ENCODE measurements around the gene PIK3CD. TPM values are rescaled to one million over a fixed set of nuclear protein-coding genes. Genes with fewer than 3 reads are reported as not detected.

PIK3CD gene
- total and polyA plus RNA-seq, 2 donors (not counting 3 experiments of a cell fraction or from before 2014, with no cell fraction given): 3.5 to 5.2 TPM

DNA sequence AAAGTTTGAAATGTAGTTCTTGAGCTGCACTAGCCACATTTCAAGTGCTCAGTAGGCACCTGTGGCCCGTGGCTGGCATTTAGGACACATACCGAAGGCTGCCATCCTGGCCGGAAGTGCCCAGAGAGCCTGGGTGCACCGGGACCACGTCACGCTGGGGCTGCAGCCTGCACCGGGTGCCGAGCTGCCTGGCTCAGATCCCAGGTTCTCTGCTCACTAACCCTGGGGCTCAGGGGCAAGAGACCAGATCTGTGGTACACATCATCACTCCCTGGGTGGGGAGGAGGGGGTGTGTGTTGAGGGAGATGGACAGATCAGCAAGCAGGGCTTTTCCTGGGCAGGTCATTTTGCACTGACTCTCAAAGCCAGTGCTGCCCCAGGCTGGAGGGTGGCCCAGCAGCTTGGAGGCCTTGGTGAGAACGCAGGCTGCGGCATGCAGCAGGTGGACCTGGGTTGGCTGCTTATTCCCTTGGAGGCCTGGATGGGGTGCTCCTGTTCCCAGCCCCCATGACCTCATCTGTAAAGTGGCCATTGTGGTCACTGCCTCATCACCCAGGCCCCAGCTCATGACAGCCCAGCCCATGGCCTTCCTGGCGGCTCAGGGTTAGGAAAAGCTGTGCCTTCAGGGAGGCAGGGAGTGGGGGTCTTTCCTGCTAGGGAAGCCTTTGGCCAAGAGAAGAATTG is 39.2 kb upstream of the PIK3CD start:
- H3K27me3 ChIP-seq (ENCODE audit: control insufficient read depth in 2 of 2, insufficient read depth in 2 of 2, low read length in 2 of 2): no peaks in the 10 kb centered on the region
- intact Hi-C loops (cut with micrococcal nuclease): no loop called here
- CTCF ChIA-PET: interaction anchor here (0.6 to 1.1 kb wide), 2 partner anchors 14 to 69 kb away, joined by 3 read pairs; no protein-coding TSS in a partner anchor
- TF ChIP-seq, protein P1, sequence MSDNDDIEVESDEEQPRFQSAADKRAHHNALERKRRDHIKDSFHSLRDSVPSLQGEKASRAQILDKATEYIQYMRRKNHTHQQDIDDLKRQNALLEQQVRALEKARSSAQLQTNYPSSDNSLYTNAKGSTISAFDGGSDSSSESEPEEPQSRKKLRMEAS (IDR thresholded peaks at IDR 0.05; ENCODE audit: insufficient read depth, insufficient read length): no peak
- TF ChIP-seq MYC (IDR thresholded peaks at IDR 0.05; ENCODE audit: low read depth, low read length) (no peak), GATA2 (IDR thresholded peaks at IDR 0.05; ENCODE audit: insufficient read depth, insufficient read length, low read depth, low read length) (no peak), POLR2A (IDR thresholded peaks at IDR 0.05; ENCODE audit: low read depth, low read length) (no peak), EZH2 (IDR thresholded peaks at IDR 0.05; ENCODE audit: borderline replicate concordance, low read depth, low read length, severe bottlenecking) (no peak), FOS (IDR thresholded peaks at IDR 0.05; ENCODE audit: borderline replicate concordance, insufficient read depth, low read length) (no peak), JUN (IDR thresholded peaks at IDR 0.05; ENCODE audit: borderline replicate concordance, insufficient read depth, insufficient read length, low read depth) (no peak), POLR2AphosphoS5 (IDR thresholded peaks at IDR 0.05; ENCODE audit: insufficient read depth, low read depth, low read length) (no peak)
- TF ChIP-seq, protein P2, sequence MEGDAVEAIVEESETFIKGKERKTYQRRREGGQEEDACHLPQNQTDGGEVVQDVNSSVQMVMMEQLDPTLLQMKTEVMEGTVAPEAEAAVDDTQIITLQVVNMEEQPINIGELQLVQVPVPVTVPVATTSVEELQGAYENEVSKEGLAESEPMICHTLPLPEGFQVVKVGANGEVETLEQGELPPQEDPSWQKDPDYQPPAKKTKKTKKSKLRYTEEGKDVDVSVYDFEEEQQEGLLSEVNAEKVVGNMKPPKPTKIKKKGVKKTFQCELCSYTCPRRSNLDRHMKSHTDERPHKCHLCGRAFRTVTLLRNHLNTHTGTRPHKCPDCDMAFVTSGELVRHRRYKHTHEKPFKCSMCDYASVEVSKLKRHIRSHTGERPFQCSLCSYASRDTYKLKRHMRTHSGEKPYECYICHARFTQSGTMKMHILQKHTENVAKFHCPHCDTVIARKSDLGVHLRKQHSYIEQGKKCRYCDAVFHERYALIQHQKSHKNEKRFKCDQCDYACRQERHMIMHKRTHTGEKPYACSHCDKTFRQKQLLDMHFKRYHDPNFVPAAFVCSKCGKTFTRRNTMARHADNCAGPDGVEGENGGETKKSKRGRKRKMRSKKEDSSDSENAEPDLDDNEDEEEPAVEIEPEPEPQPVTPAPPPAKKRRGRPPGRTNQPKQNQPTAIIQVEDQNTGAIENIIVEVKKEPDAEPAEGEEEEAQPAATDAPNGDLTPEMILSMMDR (IDR thresholded peaks at IDR 0.05; ENCODE audit: extremely low read depth in 1 of 2, insufficient read depth in 1 of 2, low read depth in 1 of 2, low read length in 2 of 2): no peak
- BruUV-seq (replicated peaks): no TSS peak
- no peak overlapping the region for H3K9ac ChIP-seq (replicated peaks; ENCODE audit: extremely low read depth, insufficient read depth, low read length)
- no peak overlapping the region for H3K27ac ChIP-seq (ENCODE audit: insufficient read depth, low read depth, low read length)
- H3K4me1 ChIP-seq (ENCODE audit: control insufficient read depth, extremely low read depth, insufficient read depth, low read length): no peaks in the 10 kb centered on the region
- H3K79me2 ChIP-seq (ENCODE audit: control insufficient read depth, insufficient read depth, low read length): no peaks in the 10 kb centered on the region
- no peak overlapping the region for H3K4me3 ChIP-seq (replicated peaks in 1 of 3; ENCODE audit: insufficient read depth in 1 of 3, low read depth in 1 of 3, low read length in 3 of 3)
- no peak overlapping the region for H2AFZ ChIP-seq (ENCODE audit: low read depth, low read length)
- no peaks in the 10 kb centered on the region for H3K9me3 ChIP-seq (replicated peaks; ENCODE audit: control insufficient read depth, insufficient read depth, low read length)
- POLR2A ChIA-PET: no interaction called here
- FAIRE-seq: no peak
- no peaks in the 10 kb centered on the region for H3K9me1 ChIP-seq (replicated peaks; ENCODE audit: control insufficient read depth, extremely low read depth, insufficient read depth, low read length)
- dilution Hi-C loops (cut with MboI; ENCODE audit: extremely low pct_ligation_motif_present, low sequenced_read_pairs): no loop called here
- H3K4me2 ChIP-seq (ENCODE audit: insufficient read depth, low read length): no peak overlapping the region
- H3K36me3 ChIP-seq (ENCODE audit: control insufficient read depth in 2 of 2, extremely low read depth in 1 of 2, insufficient read depth in 2 of 2, low read length in 2 of 2): peaks cover 0 to 19% of the 10 kb centered on the region in 2 experiments
- H4K20me1 ChIP-seq (replicated peaks; ENCODE audit: control insufficient read depth, extremely low read depth, insufficient read depth, low read length): no peaks in the 10 kb centered on the region
- no peak for DNase-seq (ENCODE audit: low read depth, low spot score)
